H1 (cell line): Measurements from ENCODE around the gene KIAA1671. TPM values are rescaled to one million over a fixed set of nuclear protein-coding genes. Genes with fewer than 3 reads are reported as not detected.

ENCODE experiments used
- CTCF ChIA-PET: fragments of 300-600 bp; sonication (Branson Sonifier 250); formaldehyde crosslinking; loops from one replicate; lab custom pipeline; 2021; ENCODE audit not compliant: partially characterized antibody; lab: Charles Lee
- POLR2A ChIA-PET: fragments of 300-600 bp; sonication (Branson Sonifier 250); formaldehyde crosslinking; loops from one replicate; lab custom pipeline; 2021; ENCODE audit warnings: inconsistent platforms; ENCODE audit not compliant: partially characterized antibody; lab: Charles Lee
- DNase-seq, 2 experiments: peaks; one replicate each; pipeline versions ENCODE4 v3.0.0 to v3.0.0-alpha.2; 2010 to 2022; ENCODE audit warnings: low spot score in 2 of 2, low read depth in 1 of 2, mixed read lengths in 1 of 2
- FAIRE-seq: peaks from 2 replicates; lab custom pipeline; 2011; peaks lifted over from hg19 to GRCh38; lab: Jason Lieb, UNC
- H2AFZ ChIP-seq: 2 replicates; pipeline ENCODE4 v1.8.1; 2012; ENCODE audit warnings: low read length, inconsistent platforms
- H2AK5ac ChIP-seq: 2 replicates; pipeline ENCODE4 v1.6.1; 2013; ENCODE audit warnings: low read depth, low read length
- H2BK120ac ChIP-seq: replicated peaks from 2 replicates; pipeline ENCODE3; 2013; ENCODE audit warnings: low read depth, low read length, inconsistent platforms
- H2BK12ac ChIP-seq: 2 replicates; pipeline ENCODE4 v1.6.1; 2013; ENCODE audit warnings: low read depth, low read length
- H2BK15ac ChIP-seq: 2 replicates; pipeline ENCODE4 v1.6.1; 2013; ENCODE audit warnings: low read length
- H2BK20ac ChIP-seq: 2 replicates; pipeline ENCODE4 v1.6.1; 2013; ENCODE audit warnings: low read length
- H2BK5ac ChIP-seq: 2 replicates; pipeline ENCODE4 v1.6.1; 2013; ENCODE audit warnings: low read depth, low read length
- H3K14ac ChIP-seq: 2 replicates; pipeline ENCODE4 v1.6.1; 2013; ENCODE audit warnings: inconsistent platforms; ENCODE audit not compliant: insufficient read length
- H3K18ac ChIP-seq: 2 replicates; pipeline ENCODE4 v1.6.1; 2013; ENCODE audit warnings: low read length; ENCODE audit errors: extremely low read depth
- H3K23ac ChIP-seq: 2 replicates; pipeline ENCODE4 v1.6.1; 2013; ENCODE audit warnings: inconsistent platforms; ENCODE audit not compliant: insufficient read length
- H3K23me2 ChIP-seq: 2 replicates; pipeline ENCODE4 v1.6.1; 2013; ENCODE audit warnings: low read depth, low read length
- H3K27ac ChIP-seq: 2 replicates; pipeline ENCODE4 v1.6.1; 2011; ENCODE audit warnings: low read depth, low read length, inconsistent platforms
- H3K27me3 ChIP-seq, 4 experiments: replicated peaks in 1 of 4; 1 replicate in 1 of 4; 2 replicates in 3 of 4; pipeline versions ENCODE4 v1.6.1 to v1.8.1; 2011 to 2013; ENCODE audit warnings: low read length in 3 of 4, mild to moderate bottlenecking in 3 of 4, inconsistent platforms in 2 of 4, mixed read lengths in 2 of 4, moderate library complexity in 1 of 4; ENCODE audit not compliant: control insufficient read depth in 3 of 4, insufficient read depth in 3 of 4; ENCODE audit errors: extremely low read depth in 1 of 4
- H3K36me3 ChIP-seq, 4 experiments: 2 replicates each; pipeline versions ENCODE4 v1.6.1 to v1.8.1; 2011 to 2013; ENCODE audit warnings: mild to moderate bottlenecking in 4 of 4, low read length in 3 of 4, moderate library complexity in 2 of 4, control low read depth in 1 of 4, inconsistent platforms in 1 of 4; ENCODE audit not compliant: insufficient read depth in 4 of 4, control insufficient read depth in 2 of 4
- H3K4ac ChIP-seq: replicated peaks from 2 replicates; pipeline ENCODE3; 2013; ENCODE audit warnings: low read length, low read depth, mixed read lengths, inconsistent platforms; ENCODE audit not compliant: insufficient read length
- H3K4me1 ChIP-seq, 4 experiments: replicated peaks in 1 of 4; 1 replicate in 1 of 4; 2 replicates in 3 of 4; pipeline versions ENCODE4 v1.6.1 to v1.8.1; 2011 to 2013; ENCODE audit warnings: low read length in 3 of 4, inconsistent platforms in 2 of 4, mixed read lengths in 1 of 4; ENCODE audit not compliant: insufficient read depth in 4 of 4, control insufficient read depth in 3 of 4
- H3K4me2 ChIP-seq, 2 experiments: 2 replicates each; pipeline versions ENCODE4 v1.6.1 to v1.8.1; 2011 to 2013; ENCODE audit warnings: low read depth in 2 of 2, low read length in 2 of 2, control low read depth in 1 of 2, inconsistent platforms in 1 of 2, mild to moderate bottlenecking in 1 of 2; ENCODE audit not compliant: insufficient read depth in 1 of 2
- H3K4me3 ChIP-seq, 4 experiments: fragments of 200-600, 300-600 bp in 1 of 4; sonication (generic), shearing (Covaris generic), sonication (Bioruptor Twin) in 1 of 4; 2 replicates each; pipeline versions ENCODE4 v1.5.1 to v1.8.1; 2011 to 2016; ENCODE audit warnings: low read length in 4 of 4, low read depth in 3 of 4, control low read depth in 2 of 4, inconsistent platforms in 2 of 4, mild to moderate bottlenecking in 2 of 4, mixed read lengths in 1 of 4, moderate library complexity in 1 of 4; ENCODE audit not compliant: insufficient read depth in 2 of 4; ENCODE audit errors: extremely low read depth in 1 of 4
- H3K56ac ChIP-seq: replicated peaks from 2 replicates; pipeline ENCODE3; 2013; ENCODE audit warnings: low read depth, mild to moderate bottlenecking, mixed read lengths, low read length, inconsistent platforms; ENCODE audit not compliant: insufficient read length
- H3K79me1 ChIP-seq: 2 replicates; pipeline ENCODE4 v1.6.1; 2013; ENCODE audit warnings: low read depth, low read length, control low read depth
- H3K79me2 ChIP-seq, 2 experiments: 2 replicates each; pipeline versions ENCODE4 v1.6.1 to v1.8.1; 2012 to 2013; ENCODE audit warnings: low read length in 2 of 2, mild to moderate bottlenecking in 2 of 2, inconsistent platforms in 1 of 2; ENCODE audit not compliant: insufficient read depth in 2 of 2, control insufficient read depth in 1 of 2
- H3K9ac ChIP-seq, 4 experiments: replicated peaks in 1 of 4; 1 replicate in 1 of 4; 2 replicates in 3 of 4; pipeline versions ENCODE4 v1.6.1 to v1.8.1; 2011 to 2013; ENCODE audit warnings: low read depth in 3 of 4, low read length in 3 of 4, control low read depth in 2 of 4, mild to moderate bottlenecking in 2 of 4, moderate library complexity in 2 of 4, inconsistent platforms in 1 of 4; ENCODE audit errors: extremely low read depth in 1 of 4
- H3K9me3 ChIP-seq, 2 experiments: 2 replicates each; pipeline versions ENCODE4 v1.6.1 to v1.8.1; 2012 to 2013; ENCODE audit warnings: mild to moderate bottlenecking in 2 of 2, moderate library complexity in 2 of 2, control low read depth in 1 of 2, inconsistent platforms in 1 of 2, low read depth in 1 of 2, low read length in 1 of 2, mixed read lengths in 1 of 2; ENCODE audit not compliant: insufficient read depth in 2 of 2
- H4K20me1 ChIP-seq, 2 experiments: replicated peaks in 1 of 2; 2 replicates each; pipeline versions ENCODE3 to v1.8.1; 2011 to 2013; ENCODE audit warnings: inconsistent platforms in 2 of 2, low read length in 2 of 2, mild to moderate bottlenecking in 1 of 2; ENCODE audit not compliant: insufficient read depth in 2 of 2, control insufficient read depth in 1 of 2
- H4K5ac ChIP-seq: 2 replicates; pipeline ENCODE4 v1.6.1; 2013; ENCODE audit warnings: low read length, low read depth, mixed read lengths, inconsistent platforms; ENCODE audit not compliant: insufficient read length
- H4K8ac ChIP-seq: 2 replicates; pipeline ENCODE4 v1.8.0; 2013; ENCODE audit warnings: mild to moderate bottlenecking, moderate library complexity, low read length, inconsistent platforms; ENCODE audit not compliant: insufficient read depth; ENCODE audit errors: extremely low read depth
- H4K91ac ChIP-seq: replicated peaks from 2 replicates; pipeline ENCODE3; 2013; ENCODE audit warnings: low read length, mixed read lengths, inconsistent platforms; ENCODE audit not compliant: insufficient read length
- BCL11A ChIP-seq, 2 experiments: IDR thresholded peaks; one replicate each; pipeline ENCODE4 v1.6.1; 2011; ENCODE audit warnings: low read depth in 2 of 2, low read length in 2 of 2, mild to moderate bottlenecking in 2 of 2
- CREB1 ChIP-seq: IDR thresholded peaks from 2 replicates; pipeline ENCODE4 v1.6.1; 2012; ENCODE audit warnings: inconsistent platforms
- E2F6 ChIP-seq: IDR thresholded peaks from 2 replicates; pipeline ENCODE4 v1.6.1; 2012; ENCODE audit warnings: inconsistent platforms
- JUND ChIP-seq: IDR thresholded peaks from 2 replicates; pipeline ENCODE4 v1.6.1; 2011; ENCODE audit warnings: mild to moderate bottlenecking, improper control_type of control experiment, low read length
- RNF2 ChIP-seq: fragments of 200-900, 300-1000 bp; sonication (generic); IDR thresholded peaks from 2 replicates; pipeline ENCODE4 v1.7.1; 2016; ENCODE audit warnings: borderline replicate concordance, low read depth, mild to moderate bottlenecking, antibody characterized with exemption, low read length; ENCODE audit not compliant: poor library complexity, severe bottlenecking; ENCODE audit errors: missing control alignments
- SAP30 ChIP-seq: fragments of 300-600 bp; sonication (generic); IDR thresholded peaks from 2 replicates; pipeline ENCODE4 v1.7.1; 2012; ENCODE audit warnings: low read length, moderate library complexity, mild to moderate bottlenecking, inconsistent platforms; ENCODE audit not compliant: insufficient read depth, insufficient replicate concordance
- SP1 ChIP-seq: IDR thresholded peaks from 2 replicates; pipeline ENCODE4 v1.6.1; 2011; ENCODE audit warnings: low read depth, low read length
- YY1 ChIP-seq: IDR thresholded peaks from 2 replicates; pipeline ENCODE4 v1.6.1; 2011; ENCODE audit warnings: low read depth, mild to moderate bottlenecking, low read length
- WGBS, 2 experiments: shearing (Covaris generic) in 1 of 2; methylation state at CpG; one replicate each; pipeline versions ENCODE4 v1.1.6 to v1.1.7; 2013 to 2015; ENCODE audit warnings: low lambda C conversion rate in 2 of 2, mixed read lengths in 2 of 2, inconsistent platforms in 1 of 2, low coverage in 1 of 2, missing lambda C conversion rate in 1 of 2; ENCODE audit not compliant: insufficient replicate concordance in 2 of 2, insufficient coverage in 1 of 2, insufficient read length in 1 of 2; ENCODE audit errors: extremely low coverage in 1 of 2, missing lambda C conversion rate in 1 of 2; 5-methylcytosine and 5-hydroxymethylcytosine counted together
- polyA plus RNA-seq, 7 experiments: library from polyadenylated mRNA; depleted of rRNA in 3 of 7; stranded (reverse) in 5 of 7; unstranded in 2 of 7; fragments of >200 nt in 5 of 7; fragments of 200-250 nt in 2 of 7; gene quantifications; 1 replicate in 5 of 7; 2 replicates in 1 of 7; 4 replicates in 1 of 7; pipeline versions ENCODE4 v1.2.1 to v1.2.3, GENCODE V29; 2011 to 2013; ENCODE audit warnings: missing spikeins in 2 of 7, mixed read lengths in 2 of 7
- total RNA-seq: library from RNA; stranded (reverse); fragmentation: NEBNext Ultra II Directional; extraction: Animal tissue kit (Norgen Biotek cat#: 25700); gene quantifications from 2 replicates; pipeline ENCODE4 v1.2.1, GENCODE V29; 2021

KIAA1671 gene
- total and polyA plus RNA-seq, 2 of the 8 experiments (the other 6 are each of a cell fraction or from before 2014, with no cell fraction given) = 6.4 to 23.9 TPM

GRCh38 chr22:25219948-25220442, 267.5 kb downstream of the KIAA1671 start:
- Histone ChIP-seq H4K91ac (no peak overlapping the region), H3K14ac (no peak overlapping the region), H3K79me2 (no peaks in the 10 kb centered on the region), H2BK12ac (no peak overlapping the region), H3K36me3 (no peaks in the 10 kb centered on the region), H2BK15ac (no peak overlapping the region), H3K23ac (no peak overlapping the region), H3K4me3 (no peak overlapping the region), H4K8ac (no peak overlapping the region), H3K56ac (no peak overlapping the region), H3K9ac (no peak overlapping the region), H3K27ac (no peak overlapping the region), H3K18ac (no peak overlapping the region), H3K4ac (no peak overlapping the region), H3K79me1 (no peaks in the 10 kb centered on the region), H3K27me3 (peaks cover 0 to 4% (median 0%) of the 10 kb centered on the region in 4 experiments; a peak in 2 of 7 replicates), H2BK20ac (no peak overlapping the region), H3K9me3 (no peaks in the 10 kb centered on the region; a peak in 1 of 4 replicates), H4K20me1 (no peaks in the 10 kb centered on the region), H3K23me2 (no peaks in the 10 kb centered on the region), H2AFZ (no peak overlapping the region), H3K4me2 (no peak overlapping the region), H2AK5ac (no peak overlapping the region), H2BK120ac (no peak overlapping the region), H2BK5ac (no peak overlapping the region), H4K5ac (no peak overlapping the region), H3K4me1 (no peaks in the 10 kb centered on the region)
- FAIRE-seq (no peak), DNase-seq (no peak)
- CTCF ChIA-PET = interaction anchor here (1.4 to 1.7 kb wide), 3 partner anchors 11 to 114 kb away, joined by 4 to 6 read pairs (median 4); no protein-coding TSS in a partner anchor
- 90% methylated on average over 4 of the region's 4 CpGs; no CpG with 5 or more reads in 1 of the 2 experiments for WGBS, 2 experiments
- POLR2A ChIA-PET = interaction anchor here (0.6 kb wide), 1 partner anchor 327 kb away, joined by 3 read pairs; no protein-coding TSS in a partner anchor
- no peak for TF ChIP-seq E2F6
- no peak for TF ChIP-seq JUND
- TF ChIP-seq CREB1 = no peak
- TF ChIP-seq YY1 = no peak
- no peak for TF ChIP-seq SAP30
- no peak for TF ChIP-seq RNF2
- no peak for TF ChIP-seq BCL11A (IDR thresholded peaks at IDR 0.05; ENCODE audit: low read depth in 2 of 2, low read length in 2 of 2)
- no peak for TF ChIP-seq SP1
